NT2/D1 (cell line): ENCODE measurements around the gene ARID4B.

Source experiments
- SUZ12 ChIP-seq: IDR thresholded peaks from 2 replicates; pipeline ENCODE4 v1.6.1; 2011; ENCODE audit not compliant: insufficient read length, insufficient read depth; ENCODE audit errors: extremely low read depth
- YY1 ChIP-seq: IDR thresholded peaks from 2 replicates; pipeline ENCODE4 v1.6.1; 2011; ENCODE audit not compliant: insufficient read length, insufficient read depth

- TF ChIP-seq YY1 (no peak), SUZ12 (no peak)
Measured at GRCh38 chr1:235127203-235127602, 200.8 kb downstream of the ARID4B start.
